ENCODE measurements around the gene RELL1.

- TF ChIP-seq CTCF (IDR thresholded peaks at IDR 0.05; ENCODE audit: low read depth, low read length, poor library complexity, severe bottlenecking) (no peak), EZH2phosphoT487 (IDR thresholded peaks at IDR 0.05; ENCODE audit: borderline replicate concordance, low read length) (no peak)
These were observed 36.9 kb upstream of the RELL1 start for GRCh38 chr4:37723067-37723466.
